NCI-H2107 treated with DMSO at 0.1 percent for 48 hours (cell line): ENCODE measurements around the gene MRFAP1L1.
"Not testable (repeated sequence)": the region's sequence is repeated elsewhere in the genome, so short reads cannot be mapped to it uniquely, and the experiment has no call there.

Experiments used
- DNase-seq: peaks from one replicate; lab custom pipeline; 2025; ENCODE audit not compliant: unreplicated experiment; lab: John Stamatoyannopoulos, UW

Gene MRFAP1L1

GRCh38 chr4:6692379-6692778 lies 17.3 kb downstream of the MRFAP1L1 start:
- no peak for DNase-seq

- no peak for DNase-seq
These were observed 20.1 kb downstream of the MRFAP1L1 start for GRCh38 chr4:6689506-6689960.

GRCh38 chr4:6688879-6689505 lies 20.7 kb downstream of the MRFAP1L1 start:
- no peak for DNase-seq

GRCh38 chr4:6687947-6688878 lies 21.5 kb downstream of the MRFAP1L1 start:
- DNase-seq: no peak

GRCh38 chr4:6686104-6686787 lies 23.4 kb downstream of the MRFAP1L1 start:
- DNase-seq: no peak

GRCh38 chr4:6684656-6685055 lies 25.0 kb downstream of the MRFAP1L1 start:
- no peak for DNase-seq

GRCh38 chr4:6682862-6683590 lies 26.6 kb downstream of the MRFAP1L1 start:
- no peak for DNase-seq

GRCh38 chr4:6681191-6681590 lies 28.5 kb downstream of the MRFAP1L1 start:
- DNase-seq: no peak

- no peak for DNase-seq
These were observed 29.2 kb downstream of the MRFAP1L1 start for GRCh38 chr4:6680372-6681034.

GRCh38 chr4:6676722-6677558 lies 32.7 kb downstream of the MRFAP1L1 start:
- DNase-seq: no peak

GRCh38 chr4:6674500-6675149 lies 35.0 kb downstream of the MRFAP1L1 start:
- DNase-seq: peak; percentile 40

- peak; percentile 55 for DNase-seq
These were observed 35.8 kb downstream of the MRFAP1L1 start for GRCh38 chr4:6673660-6674499.

GRCh38 chr4:6673191-6673659 lies 36.4 kb downstream of the MRFAP1L1 start:
- not testable (repeated sequence) for DNase-seq

- not testable (repeated sequence) for DNase-seq
These were observed 37.0 kb downstream of the MRFAP1L1 start for GRCh38 chr4:6672541-6673190.

- DNase-seq: no peak
These were observed 37.5 kb downstream of the MRFAP1L1 start for GRCh38 chr4:6672131-6672530.

- DNase-seq: no peak
These were observed 38.0 kb downstream of the MRFAP1L1 start for GRCh38 chr4:6671648-6672047.

GRCh38 chr4:6668391-6668790 lies 41.3 kb downstream of the MRFAP1L1 start:
- DNase-seq: no peak

GRCh38 chr4:6665320-6665654 lies 44.4 kb downstream of the MRFAP1L1 start:
- no peak for DNase-seq
